Peyer's patch (tissue), 4 donors: ENCODE measurements around the gene ABCD1. TPM values are rescaled to one million over a fixed set of nuclear protein-coding genes. Genes with fewer than 3 reads are reported as not detected.
"Not testable (repeated sequence)": the region's sequence is repeated elsewhere in the genome, so short reads cannot be mapped to it uniquely, and the experiment has no call there.

Source experiments
- DNase-seq, 3 donors: peaks; one replicate each; pipeline ENCODE4 v3.0.0-alpha.2; 2017 to 2019
- H3K27ac ChIP-seq, 4 donors: fragments of 200-600 bp; sonication (generic); one replicate each; pipeline ENCODE4 v1.5.1; 2016 to 2019
- H3K27me3 ChIP-seq, 2 donors: fragments of 200-600 bp; sonication (generic); one replicate each; pipeline ENCODE4 v1.5.1; 2019
- H3K36me3 ChIP-seq, 3 donors: fragments of 200-600 bp; sonication (generic); one replicate each; pipeline ENCODE4 v1.5.1; 2016 to 2019
- H3K4me1 ChIP-seq, 4 donors: fragments of 200-600 bp; sonication (generic); one replicate each; pipeline ENCODE4 v1.5.1; 2016 to 2019
- H3K4me3 ChIP-seq, 4 donors: fragments of 200-600 bp; sonication (generic); 1 replicate in 3 of 4; 2 replicates in 1 of 4; pipeline ENCODE4 v1.5.1; 2016 to 2019; ENCODE audit warnings: mild to moderate bottlenecking in 1 of 4
- H3K9me3 ChIP-seq, 4 donors: fragments of 200-600 bp; sonication (generic); one replicate each; pipeline ENCODE4 v1.5.1; 2016 to 2019; ENCODE audit warnings: mild to moderate bottlenecking in 1 of 4
- CTCF ChIP-seq, 6 experiments: fragments of 450-650 bp in 4 of 6; fragments of 200-600 bp in 2 of 6; sonication (generic) in 1 of 6; IDR thresholded peaks; one replicate each; pipeline ENCODE4 v1.5.1; 2017 to 2019; ENCODE audit warnings: antibody characterized with exemption in 6 of 6, mild to moderate bottlenecking in 3 of 6, moderate library complexity in 1 of 6
- POLR2A ChIP-seq, 2 donors: fragments of 450-650 bp; IDR thresholded peaks; one replicate each; pipeline ENCODE4 v1.5.1; 2017; ENCODE audit warnings: antibody characterized with exemption in 2 of 2, mild to moderate bottlenecking in 2 of 2, moderate library complexity in 2 of 2
- total RNA-seq, 4 donors: library from RNA; depleted of rRNA; stranded (reverse); fragments of >200 nt; gene quantifications; one replicate each; pipeline ENCODE4 v1.1.0, GENCODE V29; 2016

ABCD1 gene
- total RNA-seq, result 10 to 100 TPM; 14.9 to 94.2 (median 68.0) TPM

GRCh38 chrX:153724252-153725038, at the start of gene ABCD1, which contains the start of gene BCAP31:
TSS of gene ABCD1 (plus strand) at chrX:153724856. CDS start at chrX:153725267, 411 bp downstream.
TSS of gene BCAP31 (minus strand) at chrX:153724387. CDS start at chrX:153723244, 1,143 bp downstream.
- TF ChIP-seq CTCF (IDR thresholded peaks at IDR 0.05) (no peak), POLR2A (IDR thresholded peaks at IDR 0.05) (peak; percentile 85 to 93)
- peak; percentile 85 to 94 (median 93) for DNase-seq
- peak within 1 kb of the TSS; percentile 63 to 75 (median 68) for H3K4me3 ChIP-seq
- peaks cover 3 to 52% (median 17%) of the 10 kb centered on the region in 4 donors for H3K4me1 ChIP-seq
- H3K27ac ChIP-seq, result peak within 1 kb of the TSS; percentile 89 to 93 (median 92)
- peaks cover 0 to 22% (median 0%) of the 10 kb centered on the region in 3 donors for H3K36me3 ChIP-seq
- H3K9me3 ChIP-seq, result no peaks in the 10 kb centered on the region
- H3K27me3 ChIP-seq, result no peaks in the 10 kb centered on the region

GRCh38 chrX:153681175-153681574, 43.5 kb upstream of the ABCD1 start:
- Histone ChIP-seq H3K27ac (no peak overlapping the region), H3K27me3 (no peaks in the 10 kb centered on the region), H3K36me3 (no peaks in the 10 kb centered on the region), H3K9me3 (no peaks in the 10 kb centered on the region), H3K4me3 (no peak overlapping the region), H3K4me1 (no peaks in the 10 kb centered on the region)
- peak in 2 of 3 donors; percentile 20 to 34 for DNase-seq
- TF ChIP-seq CTCF (IDR thresholded peaks at IDR 0.05) (no peak), POLR2A (IDR thresholded peaks at IDR 0.05) (no peak)

- not testable (repeated sequence) for H3K9me3 ChIP-seq, H3K4me1 ChIP-seq, H3K27me3 ChIP-seq, H3K27ac ChIP-seq, H3K4me3 ChIP-seq, H3K36me3 ChIP-seq
- peak in 1 of 3 donors; percentile 34 for DNase-seq
Measured at GRCh38 chrX:153683486-153683885, 41.2 kb upstream of the ABCD1 start.

GRCh38 chrX:153684467-153685155, 40.0 kb upstream of the ABCD1 start:
- Histone ChIP-seq H3K36me3 (no peaks in the 10 kb centered on the region), H3K4me1 (peaks cover 0 to 6% (median 0%) of the 10 kb centered on the region in 4 donors), H3K9me3 (no peaks in the 10 kb centered on the region), H3K27me3 (no peaks in the 10 kb centered on the region), H3K27ac (no peak overlapping the region), H3K4me3 (no peak overlapping the region)
- peak in 1 of 3 donors; percentile 38 for DNase-seq
- no peak for TF ChIP-seq POLR2A (IDR thresholded peaks at IDR 0.05)
- TF ChIP-seq CTCF (IDR thresholded peaks at IDR 0.05), result no peak

- Histone ChIP-seq H3K4me1 (peaks cover 0 to 6% (median 0%) of the 10 kb centered on the region in 4 donors), H3K27me3 (no peaks in the 10 kb centered on the region), H3K27ac (no peak overlapping the region), H3K9me3 (no peaks in the 10 kb centered on the region), H3K4me3 (no peak overlapping the region), H3K36me3 (no peaks in the 10 kb centered on the region)
- peak in 1 of 3 donors; percentile 15 for DNase-seq
- TF ChIP-seq POLR2A (IDR thresholded peaks at IDR 0.05) (no peak), CTCF (IDR thresholded peaks at IDR 0.05) (no peak)
Measured at GRCh38 chrX:153685156-153685536, 39.5 kb upstream of the ABCD1 start.
